ENCODE results near the gene RHOD.

Gene RHOD

DNA sequence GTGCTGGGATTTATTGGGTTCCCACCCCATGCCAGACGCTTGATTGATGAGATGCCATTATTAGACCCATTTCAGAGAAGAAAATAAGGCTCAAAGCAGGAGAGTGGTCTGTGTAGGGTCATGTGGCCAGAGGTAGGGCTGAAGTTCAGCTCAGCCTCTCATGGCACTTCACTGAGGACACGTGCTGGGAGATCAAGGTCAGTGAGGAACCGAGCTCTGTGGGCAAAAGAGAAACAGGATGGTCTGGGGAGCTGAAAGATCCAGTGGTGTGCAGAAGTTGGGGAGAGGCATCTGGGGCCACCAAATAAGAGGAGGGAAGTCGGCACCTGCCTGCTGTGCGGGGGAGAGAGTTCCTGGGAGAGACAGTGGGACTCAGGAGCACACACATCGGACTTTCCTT, 19.6 kb downstream of the RHOD start:
- Histone ChIP-seq H3K9ac (ENCODE audit: low read depth, low read length, poor library complexity) (no peak overlapping the region), H3K27ac (replicated peaks; ENCODE audit: low read length) (no peak overlapping the region), H2BK120ac (ENCODE audit: low read depth, low read length) (no peak overlapping the region), H3K36me3 (replicated peaks in 1 of 2; ENCODE audit: control insufficient read depth in 2 of 2, insufficient read depth in 2 of 2, low read length in 2 of 2) (no peaks in the 10 kb centered on the region), H2BK12ac (ENCODE audit: low read length) (no peak overlapping the region), H3K79me1 (ENCODE audit: low read depth, low read length) (no peaks in the 10 kb centered on the region), H3K14ac (ENCODE audit: low read length) (no peak overlapping the region), H3K4me2 (ENCODE audit: insufficient read depth, low read length, poor library complexity, severe bottlenecking) (no peak overlapping the region), H3K23ac (ENCODE audit: low read depth, low read length, poor library complexity) (no peak overlapping the region), H3K9me3 (replicated peaks in 1 of 2; ENCODE audit: control insufficient read depth in 2 of 2, insufficient read depth in 1 of 2, low read depth in 1 of 2, low read length in 2 of 2) (no peaks in the 10 kb centered on the region), H2BK5ac (ENCODE audit: low read length) (no peak overlapping the region), H2BK15ac (ENCODE audit: low read length) (no peak overlapping the region), H3K4ac (ENCODE audit: low read length) (no peak overlapping the region), H2AFZ (ENCODE audit: low read length) (no peak overlapping the region), H2AK5ac (ENCODE audit: low read depth, low read length) (no peak overlapping the region), H3K18ac (ENCODE audit: low read length) (no peak overlapping the region), H3K4me1 (ENCODE audit: control insufficient read depth in 2 of 2, insufficient read depth in 1 of 2, low read depth in 1 of 2, low read length in 2 of 2) (no peaks in the 10 kb centered on the region), H4K8ac (ENCODE audit: low read depth, low read length) (no peak overlapping the region), H4K91ac (ENCODE audit: low read depth, low read length, poor library complexity) (no peak overlapping the region), H3K27me3 (ENCODE audit: control insufficient read depth in 3 of 3, insufficient read depth in 3 of 3, low read depth in 1 of 3, low read length in 3 of 3) (peaks cover 0 to 27% (median 0%) of the 10 kb centered on the region in 3 experiments), H3K4me3 (ENCODE audit: low read length in 2 of 2) (no peak overlapping the region)
- DNase-seq (ENCODE audit: low spot score), result no peak
- no CpG with 5 or more reads among the region's 6 CpGs for WGBS, 2 donors (ENCODE audit: extremely low coverage in 2 of 2, insufficient read length in 2 of 2, insufficient replicate concordance in 1 of 2)

DNA sequence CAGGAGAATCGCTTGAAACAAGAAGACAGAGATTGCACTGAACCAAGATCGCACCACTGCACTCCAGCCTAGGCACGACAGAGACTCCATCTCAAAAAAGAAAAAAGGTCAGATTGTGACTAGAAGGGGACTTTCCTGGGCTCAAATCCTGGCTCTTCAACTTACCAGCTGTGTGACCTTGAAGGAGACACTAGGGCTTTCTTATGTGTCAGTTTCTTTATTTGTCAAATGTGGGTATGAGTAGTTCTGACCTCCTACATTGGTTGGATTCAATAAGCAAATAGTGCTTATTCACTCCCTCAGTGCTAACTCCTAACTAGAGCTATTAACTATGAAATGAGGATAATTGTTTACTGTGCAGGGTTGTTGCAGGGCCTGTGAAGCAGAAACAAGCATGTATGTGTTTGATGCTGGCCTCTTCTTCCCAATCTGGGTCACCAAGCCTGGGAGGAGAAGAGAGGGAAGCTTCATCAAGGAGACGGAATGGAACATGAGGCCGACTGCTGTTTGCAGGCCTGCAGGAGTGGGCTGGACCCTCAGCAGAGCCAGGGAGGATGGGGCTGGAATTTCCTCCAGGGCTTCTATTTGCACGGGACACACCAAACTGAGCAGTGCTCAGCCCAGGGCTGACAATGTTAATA, 22.5 kb downstream of the RHOD start:
- Histone ChIP-seq H3K14ac (ENCODE audit: low read length) (no peak overlapping the region), H2BK15ac (ENCODE audit: low read length) (no peak overlapping the region), H4K91ac (ENCODE audit: low read depth, low read length, poor library complexity) (no peak overlapping the region), H3K27ac (replicated peaks; ENCODE audit: low read length) (no peak overlapping the region), H3K9me3 (replicated peaks in 1 of 2; ENCODE audit: control insufficient read depth in 2 of 2, insufficient read depth in 1 of 2, low read depth in 1 of 2, low read length in 2 of 2) (no peaks in the 10 kb centered on the region), H3K9ac (ENCODE audit: low read depth, low read length, poor library complexity) (no peak overlapping the region), H3K36me3 (replicated peaks in 1 of 2; ENCODE audit: control insufficient read depth in 2 of 2, insufficient read depth in 2 of 2, low read length in 2 of 2) (no peaks in the 10 kb centered on the region), H3K18ac (ENCODE audit: low read length) (no peak overlapping the region), H2BK12ac (ENCODE audit: low read length) (no peak overlapping the region), H3K4me3 (ENCODE audit: low read length in 2 of 2) (no peak overlapping the region), H3K4me1 (ENCODE audit: control insufficient read depth in 2 of 2, insufficient read depth in 1 of 2, low read depth in 1 of 2, low read length in 2 of 2) (peaks cover 0 to 4% of the 10 kb centered on the region in 2 donors), H3K79me1 (ENCODE audit: low read depth, low read length) (no peaks in the 10 kb centered on the region), H3K4me2 (ENCODE audit: insufficient read depth, low read length, poor library complexity, severe bottlenecking) (no peak overlapping the region), H4K8ac (ENCODE audit: low read depth, low read length) (no peak overlapping the region), H2AK5ac (ENCODE audit: low read depth, low read length) (no peak overlapping the region), H2AFZ (ENCODE audit: low read length) (peak overlapping the region; percentile 21), H3K4ac (ENCODE audit: low read length) (no peak overlapping the region), H2BK120ac (ENCODE audit: low read depth, low read length) (no peak overlapping the region), H2BK5ac (ENCODE audit: low read length) (no peak overlapping the region), H3K27me3 (ENCODE audit: control insufficient read depth in 3 of 3, insufficient read depth in 3 of 3, low read depth in 1 of 3, low read length in 3 of 3) (peaks cover 0 to 23% (median 0%) of the 10 kb centered on the region in 3 experiments), H3K23ac (ENCODE audit: low read depth, low read length, poor library complexity) (no peak overlapping the region)
- no CpG with 5 or more reads among the region's 6 CpGs for WGBS, 2 donors (ENCODE audit: extremely low coverage in 2 of 2, insufficient read length in 2 of 2, insufficient replicate concordance in 1 of 2)
- no peak for DNase-seq (ENCODE audit: low spot score)

DNA sequence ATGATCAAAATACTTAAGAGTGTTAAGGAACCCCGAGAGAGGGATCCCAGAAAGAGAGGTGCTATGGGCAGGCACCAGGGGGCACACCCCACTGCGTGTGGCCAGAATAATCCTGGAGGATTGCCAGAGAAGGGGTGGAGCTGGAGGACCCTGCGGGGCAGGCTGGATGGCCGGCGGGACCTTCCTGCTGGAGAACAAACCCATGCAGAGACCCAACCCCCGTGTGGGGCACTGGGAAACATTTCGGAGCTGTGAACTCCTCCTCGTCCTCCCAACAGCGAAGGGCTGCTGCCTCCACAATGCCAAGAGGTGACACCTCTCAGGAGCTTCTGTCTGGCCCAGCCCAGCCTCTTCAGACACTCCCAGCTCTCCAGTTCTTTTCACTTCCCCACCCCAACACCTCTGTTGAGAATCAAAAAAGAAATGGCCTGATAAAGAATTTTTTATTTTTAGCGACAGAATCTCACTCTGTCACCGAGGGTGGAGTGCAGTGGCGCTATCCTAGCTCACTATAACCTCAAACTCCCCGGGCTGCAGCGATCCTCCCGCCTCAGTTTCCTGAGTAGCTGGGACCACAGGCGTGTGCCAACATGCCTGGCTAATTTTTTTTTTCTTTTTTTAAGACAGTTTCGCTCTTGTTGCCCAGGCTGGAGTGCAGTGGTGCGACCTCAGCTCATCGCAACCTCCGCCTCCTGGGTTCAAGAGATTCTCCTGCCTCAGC, 25.6 kb downstream of the RHOD start:
- WGBS, 2 donors (ENCODE audit: extremely low coverage in 2 of 2, insufficient read length in 2 of 2, insufficient replicate concordance in 1 of 2), result no CpG with 5 or more reads among the region's 20 CpGs
- Histone ChIP-seq H2BK120ac (ENCODE audit: low read depth, low read length) (no peak overlapping the region), H3K9ac (ENCODE audit: low read depth, low read length, poor library complexity) (no peak overlapping the region), H3K14ac (ENCODE audit: low read length) (no peak overlapping the region), H3K4me3 (ENCODE audit: low read length in 2 of 2) (no peak overlapping the region), H2AFZ (ENCODE audit: low read length) (peak overlapping the region; percentile 83), H3K79me1 (ENCODE audit: low read depth, low read length) (no peaks in the 10 kb centered on the region), H2BK5ac (ENCODE audit: low read length) (no peak overlapping the region), H3K36me3 (replicated peaks in 1 of 2; ENCODE audit: control insufficient read depth in 2 of 2, insufficient read depth in 2 of 2, low read length in 2 of 2) (no peaks in the 10 kb centered on the region), H2AK5ac (ENCODE audit: low read depth, low read length) (peak overlapping the region; percentile 9), H4K91ac (ENCODE audit: low read depth, low read length, poor library complexity) (no peak overlapping the region), H3K18ac (ENCODE audit: low read length) (peak overlapping the region; percentile 83), H2BK12ac (ENCODE audit: low read length) (no peak overlapping the region), H3K4me2 (ENCODE audit: insufficient read depth, low read length, poor library complexity, severe bottlenecking) (peak overlapping the region; percentile 32), H3K4ac (ENCODE audit: low read length) (no peak overlapping the region), H3K27ac (replicated peaks; ENCODE audit: low read length) (no peak overlapping the region), H3K9me3 (replicated peaks in 1 of 2; ENCODE audit: control insufficient read depth in 2 of 2, insufficient read depth in 1 of 2, low read depth in 1 of 2, low read length in 2 of 2) (no peaks in the 10 kb centered on the region), H2BK15ac (ENCODE audit: low read length) (no peak overlapping the region), H3K27me3 (ENCODE audit: control insufficient read depth in 3 of 3, insufficient read depth in 3 of 3, low read depth in 1 of 3, low read length in 3 of 3) (peaks cover 0 to 11% (median 0%) of the 10 kb centered on the region in 3 experiments), H3K23ac (ENCODE audit: low read depth, low read length, poor library complexity) (no peak overlapping the region), H3K4me1 (ENCODE audit: control insufficient read depth in 2 of 2, insufficient read depth in 1 of 2, low read depth in 1 of 2, low read length in 2 of 2) (peaks cover 0 to 4% of the 10 kb centered on the region in 2 donors), H4K8ac (ENCODE audit: low read depth, low read length) (no peak overlapping the region)
- no peak for DNase-seq (ENCODE audit: low spot score)

DNA sequence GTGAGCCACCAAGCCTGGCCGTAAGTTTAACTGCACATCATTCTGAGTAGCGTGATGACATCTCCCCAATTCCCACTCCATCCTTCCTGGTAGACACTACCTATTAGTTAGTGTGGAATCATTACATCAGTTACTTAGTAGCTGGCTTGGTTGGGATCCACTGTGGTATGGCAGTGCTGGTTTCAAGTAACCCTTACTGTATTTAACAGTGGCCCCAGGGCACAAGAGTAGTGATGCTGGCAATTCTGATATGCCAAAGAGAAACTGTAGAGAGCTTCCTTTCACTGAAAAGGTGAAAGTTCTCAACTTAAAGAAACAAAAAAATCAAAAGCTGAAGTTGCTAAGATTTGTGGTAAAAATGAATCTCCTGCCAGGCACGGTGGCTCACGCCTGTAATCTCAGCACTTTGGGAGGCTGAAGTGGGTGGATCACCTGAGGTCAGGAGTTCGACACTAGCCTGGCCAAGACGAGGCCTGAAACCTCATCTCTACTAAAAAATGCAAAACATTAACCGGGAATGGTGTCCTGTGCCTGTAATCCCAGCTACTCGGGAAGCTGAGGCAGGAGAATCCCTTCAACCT, 27.2 kb downstream of the RHOD start:
- Histone ChIP-seq H3K14ac (ENCODE audit: low read length) (no peak overlapping the region), H2BK5ac (ENCODE audit: low read length) (no peak overlapping the region), H4K91ac (ENCODE audit: low read depth, low read length, poor library complexity) (no peak overlapping the region), H3K4me1 (ENCODE audit: control insufficient read depth in 2 of 2, insufficient read depth in 1 of 2, low read depth in 1 of 2, low read length in 2 of 2) (peaks cover 0 to 4% of the 10 kb centered on the region in 2 donors), H2BK12ac (ENCODE audit: low read length) (no peak overlapping the region), H2AFZ (ENCODE audit: low read length) (no peak overlapping the region), H3K79me1 (ENCODE audit: low read depth, low read length) (no peaks in the 10 kb centered on the region), H3K36me3 (replicated peaks in 1 of 2; ENCODE audit: control insufficient read depth in 2 of 2, insufficient read depth in 2 of 2, low read length in 2 of 2) (no peaks in the 10 kb centered on the region), H3K27ac (replicated peaks; ENCODE audit: low read length) (no peak overlapping the region), H3K9me3 (replicated peaks in 1 of 2; ENCODE audit: control insufficient read depth in 2 of 2, insufficient read depth in 1 of 2, low read depth in 1 of 2, low read length in 2 of 2) (no peaks in the 10 kb centered on the region), H3K9ac (ENCODE audit: low read depth, low read length, poor library complexity) (no peak overlapping the region), H3K18ac (ENCODE audit: low read length) (no peak overlapping the region), H3K23ac (ENCODE audit: low read depth, low read length, poor library complexity) (no peak overlapping the region), H3K27me3 (ENCODE audit: control insufficient read depth in 3 of 3, insufficient read depth in 3 of 3, low read depth in 1 of 3, low read length in 3 of 3) (peaks cover 0 to 7% (median 0%) of the 10 kb centered on the region in 3 experiments), H2BK15ac (ENCODE audit: low read length) (no peak overlapping the region), H3K4me2 (ENCODE audit: insufficient read depth, low read length, poor library complexity, severe bottlenecking) (no peak overlapping the region), H4K8ac (ENCODE audit: low read depth, low read length) (no peak overlapping the region), H2AK5ac (ENCODE audit: low read depth, low read length) (no peak overlapping the region), H3K4ac (ENCODE audit: low read length) (no peak overlapping the region), H2BK120ac (ENCODE audit: low read depth, low read length) (no peak overlapping the region), H3K4me3 (ENCODE audit: low read length in 2 of 2) (no peak overlapping the region)
- DNase-seq (ENCODE audit: low spot score), result no peak
- WGBS, 2 donors (ENCODE audit: extremely low coverage in 2 of 2, insufficient read length in 2 of 2, insufficient replicate concordance in 1 of 2), result no CpG with 5 or more reads among the region's 8 CpGs
